Stimulated activated CD4-positive, alpha-beta T cell treated with anti-CD3 and anti-CD28 coated beads, TNF-alpha, amount 100 ng/mL, for 48 hours (primary cell): ENCODE results near the gene PLEKHM3.

Source experiments
- DNase-seq, 3 donors: peaks; one replicate each; pipeline ENCODE4 v3.0.0-alpha.2; 2020; ENCODE audit warnings: low read depth in 3 of 3

Gene PLEKHM3

DNA sequence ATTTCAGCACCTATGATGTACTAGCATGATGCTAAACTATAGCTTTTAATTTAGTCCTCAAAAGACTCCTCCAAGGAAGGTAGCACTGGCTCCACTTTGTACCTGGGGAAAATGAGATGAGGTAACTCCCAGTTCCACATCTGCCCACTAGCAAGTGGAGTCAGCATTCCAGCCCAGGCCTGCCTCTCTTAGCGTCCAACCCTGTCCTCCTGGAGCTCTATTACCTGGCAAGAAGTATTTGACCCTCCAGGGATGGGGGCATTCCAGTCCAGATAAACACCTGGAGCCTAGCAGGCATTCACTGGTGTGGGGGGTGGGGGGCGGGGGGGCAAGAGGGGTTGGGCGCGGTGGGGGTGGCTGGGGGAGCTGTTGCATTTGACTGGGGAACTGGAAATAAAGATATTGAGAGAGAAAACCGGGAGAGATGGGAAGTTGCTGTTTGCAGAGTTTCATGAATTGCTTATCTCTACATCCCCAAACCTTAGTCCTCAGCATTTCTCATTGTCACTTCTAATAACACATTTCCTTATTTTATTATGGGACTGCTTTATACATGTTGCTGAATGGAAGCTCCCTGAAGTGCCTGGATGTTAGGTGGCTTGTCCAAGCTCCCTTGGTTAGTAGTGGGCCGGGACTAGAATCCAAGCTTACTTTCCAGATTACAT lies 233.6 kb downstream of the PLEKHM3 start:
- DNase-seq = no peak

DNA sequence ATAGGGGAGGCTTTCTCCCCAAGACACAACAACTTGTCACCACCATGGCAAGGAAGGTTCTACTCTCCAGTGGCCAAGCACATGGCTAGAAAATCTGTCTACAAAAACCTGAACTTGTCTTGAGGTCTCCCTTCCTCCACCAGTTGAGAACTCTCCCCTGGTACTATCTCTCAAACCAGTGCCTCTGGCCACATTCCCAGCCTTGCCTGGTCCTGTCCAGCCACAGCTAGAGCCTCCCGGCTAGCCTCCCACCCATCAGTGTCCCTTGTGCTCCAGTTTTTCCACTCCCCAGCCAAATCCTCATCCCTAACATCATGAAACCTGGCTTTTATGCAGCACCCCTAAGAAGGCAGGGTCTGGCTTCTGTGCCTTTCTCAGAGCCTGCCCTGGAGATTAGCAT lies 234.4 kb downstream of the PLEKHM3 start:
- no peak for DNase-seq

DNA sequence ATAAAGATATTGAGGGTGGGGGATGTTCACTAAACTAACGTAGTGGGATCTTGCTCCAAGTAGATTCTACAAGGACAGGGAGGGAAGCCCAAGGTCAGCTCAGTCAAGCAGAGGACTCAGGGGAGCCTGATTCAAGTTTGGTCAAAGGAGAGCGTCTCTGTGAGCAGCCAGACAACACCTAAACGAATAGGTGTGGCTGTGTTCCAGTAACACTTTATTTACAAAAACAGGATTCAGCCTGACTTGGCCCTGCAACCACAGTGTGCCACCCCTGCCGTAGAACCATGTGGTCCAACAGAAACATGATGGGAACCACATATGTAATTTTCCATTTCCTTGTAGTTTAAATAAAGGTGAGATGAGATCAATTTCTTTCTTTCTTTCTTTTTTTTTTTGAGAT lies 237.5 kb downstream of the PLEKHM3 start:
- DNase-seq = no peak

DNA sequence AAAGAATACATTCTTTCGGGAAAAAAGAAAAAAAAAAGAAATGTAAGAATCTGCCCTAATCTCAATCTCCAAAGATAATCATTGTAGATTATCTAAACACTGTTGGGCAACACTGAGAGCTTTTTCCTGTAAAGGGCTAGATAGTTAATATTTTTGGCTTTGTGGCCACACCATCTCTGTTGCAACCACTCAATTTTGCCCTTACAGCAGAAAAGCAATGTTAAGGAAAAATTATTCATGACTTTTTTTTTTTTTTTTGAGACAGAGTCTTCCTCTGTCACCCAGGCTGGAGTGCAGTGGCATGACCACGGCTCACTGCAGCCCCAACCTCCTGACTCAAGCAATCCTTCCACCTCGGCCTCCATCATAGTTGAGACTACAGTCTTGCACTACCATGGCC lies 238.3 kb downstream of the PLEKHM3 start:
- DNase-seq = no peak

DNA sequence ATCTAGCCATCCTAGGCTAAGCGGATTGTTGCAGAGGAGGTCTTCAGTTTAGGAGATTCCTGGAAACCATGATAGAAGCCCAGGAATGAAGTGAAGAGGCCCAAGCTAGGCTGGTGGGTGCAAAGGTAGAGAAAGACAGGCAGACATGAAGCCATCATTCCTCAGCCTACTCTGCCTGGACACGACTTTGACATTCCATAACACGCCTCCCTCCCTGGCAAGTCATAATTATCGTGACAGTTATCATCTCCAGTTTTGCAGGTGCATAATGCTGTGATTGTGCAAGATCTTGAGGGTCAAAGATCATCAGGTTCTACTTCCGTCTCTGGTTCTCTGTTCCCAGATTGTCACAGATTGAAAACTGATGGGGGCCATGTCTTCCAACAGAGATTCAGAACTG lies 240.4 kb downstream of the PLEKHM3 start:
- DNase-seq = no peak

DNA sequence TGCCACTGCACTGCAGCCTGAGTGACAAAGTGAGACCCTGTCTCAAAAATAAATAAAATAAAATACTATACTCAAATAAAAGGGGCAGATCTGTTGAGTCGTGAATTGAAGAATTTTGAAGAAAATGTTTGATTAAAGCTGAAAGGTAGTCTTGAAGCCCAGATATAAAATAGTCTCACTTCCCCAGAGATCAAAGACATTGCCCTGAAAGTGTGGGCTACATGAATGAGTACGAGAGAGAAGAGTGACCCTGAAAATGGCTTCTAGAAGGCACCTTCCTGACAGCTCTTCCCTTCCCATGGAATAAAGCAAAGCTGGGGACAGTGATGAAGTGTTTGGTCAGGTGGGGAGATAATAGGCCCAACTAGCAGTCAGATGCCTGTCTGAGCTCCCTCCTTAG lies 241.8 kb downstream of the PLEKHM3 start:
- DNase-seq = no peak

DNA sequence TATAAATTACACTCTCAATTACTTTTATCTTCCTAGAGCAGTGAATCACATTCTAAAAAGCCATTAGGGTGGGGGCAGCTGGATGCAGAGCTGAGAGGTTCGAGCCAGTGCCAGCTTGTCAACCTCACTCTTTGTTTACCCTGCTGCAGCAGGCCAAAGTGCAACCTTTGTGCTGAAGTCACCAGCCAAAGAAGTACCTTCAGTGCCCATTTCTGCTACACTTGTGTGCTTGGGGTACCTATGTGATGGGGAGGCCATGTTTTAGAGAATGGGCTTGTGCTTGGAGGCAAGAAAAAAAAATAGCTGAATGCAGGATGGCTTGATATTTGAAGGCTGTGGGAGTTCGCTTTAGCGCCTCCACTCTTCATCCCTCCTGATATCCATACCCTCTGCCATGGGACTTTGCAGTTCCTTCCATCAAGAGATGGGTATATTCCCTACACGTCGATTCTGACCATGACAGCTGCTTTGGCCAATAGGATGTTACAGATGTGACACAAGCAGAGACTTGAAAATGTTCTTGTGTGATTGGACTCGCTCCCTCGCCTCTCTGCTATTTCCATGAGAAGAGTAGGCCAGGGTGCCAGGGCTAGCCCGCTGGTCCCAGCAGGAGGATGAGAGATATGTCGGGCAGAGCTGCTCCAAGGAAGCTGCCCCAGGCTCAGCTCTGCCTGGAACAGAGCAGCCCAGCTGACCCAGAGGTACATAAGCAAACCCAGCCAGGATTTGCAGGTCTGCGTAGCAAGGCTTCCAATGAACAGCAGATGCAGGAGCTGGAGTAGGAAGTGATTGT lies 242.9 kb downstream of the PLEKHM3 start:
- no peak for DNase-seq

DNA sequence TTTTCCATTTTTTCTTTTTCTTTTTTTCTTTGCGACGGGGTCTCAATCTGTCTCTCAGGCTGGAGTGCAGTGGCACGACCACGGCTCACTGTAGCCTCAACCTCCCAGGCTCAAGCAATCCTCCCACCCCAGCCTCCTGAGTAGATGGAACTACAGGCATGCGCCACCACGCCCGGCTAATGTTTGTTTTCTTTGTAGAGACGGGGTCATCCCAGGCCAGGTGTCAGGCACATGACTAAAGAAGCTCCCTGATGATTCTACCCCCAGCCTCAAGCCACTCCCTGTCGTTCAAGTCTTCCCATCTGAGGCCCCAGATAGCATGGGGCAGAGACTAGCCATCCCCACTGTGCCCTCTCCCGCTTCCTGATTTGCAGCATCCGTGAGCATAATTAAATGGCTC lies 245.8 kb downstream of the PLEKHM3 start:
- no peak for DNase-seq

DNA sequence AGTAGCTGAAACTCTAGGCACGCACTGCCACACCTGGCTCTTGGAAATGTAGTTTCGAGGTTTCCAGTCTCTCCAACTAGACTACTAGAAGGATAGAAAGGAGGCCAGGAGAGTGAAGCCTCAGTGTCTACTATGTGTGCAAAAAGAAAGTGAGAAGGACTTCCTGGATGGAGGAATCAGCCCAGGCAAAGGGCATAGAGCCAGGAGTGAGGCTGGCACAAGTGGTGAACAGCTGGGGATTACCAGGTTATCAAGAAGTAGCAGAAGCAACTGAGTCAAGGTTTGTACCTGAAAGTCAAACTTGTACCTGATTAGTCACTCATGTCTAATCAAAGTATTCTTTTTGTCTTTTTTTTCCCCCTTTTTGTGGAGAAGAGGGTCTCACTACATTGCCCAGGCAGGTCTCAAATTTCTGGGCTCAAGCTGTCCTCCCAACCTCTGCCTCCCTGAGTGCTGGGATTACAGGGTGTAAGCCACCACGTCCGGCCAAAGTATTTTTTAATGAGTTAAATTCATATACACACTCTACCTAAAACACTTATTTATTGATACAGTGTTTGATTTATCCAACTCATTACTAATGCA lies 246.9 kb downstream of the PLEKHM3 start:
- DNase-seq = no peak

DNA sequence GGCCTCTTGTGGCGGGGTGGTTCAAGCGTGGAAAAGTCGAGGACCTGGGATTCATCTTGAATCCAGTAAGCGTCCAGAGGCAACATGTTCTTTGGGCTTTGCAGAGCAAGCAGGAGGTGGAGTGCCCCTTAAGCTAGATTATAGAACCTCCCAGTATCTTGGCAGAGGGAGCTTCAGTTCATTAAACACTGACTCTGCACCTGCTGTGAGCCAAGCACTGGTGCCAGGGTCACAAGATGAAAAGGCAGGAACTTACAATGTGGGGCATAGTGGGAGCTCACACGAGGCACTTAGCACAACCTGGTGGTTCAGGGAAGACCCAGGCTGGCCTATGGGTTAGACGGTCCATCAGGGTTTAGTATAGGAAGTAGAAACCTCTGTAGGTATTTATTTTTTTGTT lies 248.2 kb downstream of the PLEKHM3 start:
- DNase-seq = no peak

DNA sequence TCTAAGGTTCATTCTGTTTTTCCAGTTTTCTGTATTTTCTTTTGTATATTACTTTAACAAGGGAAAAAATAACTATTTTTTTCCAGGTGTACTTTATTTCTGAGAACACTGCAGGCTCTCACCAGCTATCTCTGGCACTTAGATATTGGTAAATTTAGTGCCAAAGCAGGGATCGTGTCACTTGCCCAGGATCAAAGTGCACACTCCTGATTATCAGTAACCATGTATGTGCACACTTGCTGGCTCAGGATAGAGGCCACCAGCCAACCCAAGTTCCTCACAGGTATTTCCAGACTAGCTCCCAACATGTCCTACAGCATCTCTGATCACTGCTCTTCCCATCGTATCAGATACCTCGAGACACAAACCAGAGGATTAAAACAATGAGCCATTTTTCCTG lies 249.9 kb downstream of the PLEKHM3 start:
- DNase-seq = no peak

DNA sequence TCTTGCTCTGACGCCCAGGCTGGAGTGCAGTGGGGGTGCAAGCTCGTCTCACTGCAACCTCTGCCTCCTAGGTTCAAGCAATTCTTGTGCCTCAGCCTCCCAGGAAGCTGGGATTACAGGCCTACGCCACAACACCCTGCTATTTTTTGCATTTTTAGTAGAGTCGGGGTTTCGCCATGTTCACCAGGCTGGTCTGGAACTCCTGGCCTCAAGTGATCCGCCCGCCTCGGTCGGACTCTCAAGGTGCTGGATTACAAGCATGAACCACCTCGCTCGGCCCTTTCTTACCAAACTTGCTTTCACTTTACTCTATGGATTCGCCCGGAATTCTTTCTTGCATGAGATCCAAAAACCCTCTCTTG lies 252.5 kb downstream of the PLEKHM3 start:
- no peak for DNase-seq

DNA sequence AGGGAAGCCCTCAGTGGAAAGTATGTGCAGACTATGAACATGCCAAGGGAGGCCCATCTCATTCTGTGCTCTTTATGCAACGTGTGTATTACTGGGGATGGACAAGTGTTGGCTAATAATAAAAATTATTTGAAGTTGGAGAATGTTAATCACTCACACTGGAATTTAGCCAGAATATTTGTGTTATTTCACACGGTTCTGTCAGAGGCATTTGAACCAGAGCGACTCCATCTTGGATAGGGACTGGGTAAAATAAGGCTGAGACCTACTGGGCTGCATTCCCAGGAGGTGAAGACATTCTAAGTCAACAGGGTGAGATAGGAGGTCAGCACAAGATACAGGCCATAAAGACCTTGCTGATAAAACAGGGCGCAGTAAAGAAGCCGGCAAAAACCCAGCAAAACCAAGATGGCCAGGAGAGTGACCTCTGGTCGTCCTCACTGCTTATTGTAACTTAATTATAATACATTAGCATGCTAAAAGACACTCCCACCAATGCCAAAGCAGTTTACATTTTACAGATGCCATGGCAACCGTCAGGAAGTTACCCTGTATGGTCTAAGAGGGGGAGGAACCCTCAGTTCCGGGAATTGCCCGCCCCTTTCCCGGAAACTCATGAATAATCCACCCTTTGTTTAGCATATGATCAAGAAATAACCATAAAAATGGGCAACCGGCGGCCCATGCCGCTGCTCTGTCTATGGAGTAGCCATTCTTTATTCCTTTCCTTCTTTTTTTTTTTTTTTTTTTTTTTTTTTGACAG lies 253.1 kb downstream of the PLEKHM3 start:
- DNase-seq = peak in 1 of 3 donors; percentile 32

DNA sequence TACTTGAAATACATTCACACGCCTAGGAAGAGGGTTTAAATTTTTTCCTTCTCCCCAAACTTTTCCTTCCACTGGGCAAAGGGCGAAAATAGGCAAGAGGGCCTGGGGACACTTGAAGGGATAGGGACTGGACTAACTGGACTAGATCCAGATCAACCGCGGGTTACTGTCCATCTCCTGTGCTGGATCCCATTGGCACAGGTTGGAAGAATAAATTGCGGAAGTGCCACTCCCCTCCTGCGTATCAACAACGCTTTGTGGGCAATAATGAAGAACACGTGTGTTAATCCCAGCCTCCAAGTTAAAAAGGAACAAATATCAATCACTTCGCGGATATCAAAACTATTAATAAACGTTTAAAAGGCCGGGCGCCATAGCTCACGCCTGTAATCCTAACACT lies 253.9 kb downstream of the PLEKHM3 start:
- no peak for DNase-seq
